Superior temporal gyrus (tissue), 1 donor: ENCODE results near the gene PPY.
"Not testable (repeated sequence)": the region's sequence is repeated elsewhere in the genome, so short reads cannot be mapped to it uniquely, and the experiment has no call there.

Experiments used
- DNase-seq: peaks from one replicate; pipeline ENCODE4 v3.0.0-alpha.2; 2016; ENCODE audit errors: extremely low spot score

Gene PPY

GRCh38 chr17:43942051-43942685 is at the start of gene PPY:
TSS of gene PPY (minus strand) at chr17:43942476. CDS start at chr17:43941654, 822 bp downstream.
- no peak for DNase-seq

DNA sequence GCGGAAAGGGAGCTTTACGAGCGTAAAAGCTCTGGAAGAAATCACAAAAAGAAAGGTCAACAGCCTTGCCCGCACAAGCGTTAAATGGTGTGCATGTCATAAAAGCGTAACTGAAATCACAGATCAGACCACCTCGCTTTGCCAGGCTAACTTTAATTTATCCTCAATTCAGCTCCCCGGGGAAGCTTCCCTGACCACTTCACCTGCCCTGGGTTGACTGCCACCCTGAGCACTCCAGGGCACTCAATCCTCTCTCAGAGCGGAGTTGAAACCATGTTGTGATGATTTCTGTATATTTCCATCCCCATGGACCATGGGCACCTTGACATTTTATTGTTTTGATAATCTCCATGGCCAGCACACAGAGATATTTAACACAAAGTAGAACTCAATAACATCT is 46.0 kb upstream of the PPY start:
- DNase-seq = no peak

DNA sequence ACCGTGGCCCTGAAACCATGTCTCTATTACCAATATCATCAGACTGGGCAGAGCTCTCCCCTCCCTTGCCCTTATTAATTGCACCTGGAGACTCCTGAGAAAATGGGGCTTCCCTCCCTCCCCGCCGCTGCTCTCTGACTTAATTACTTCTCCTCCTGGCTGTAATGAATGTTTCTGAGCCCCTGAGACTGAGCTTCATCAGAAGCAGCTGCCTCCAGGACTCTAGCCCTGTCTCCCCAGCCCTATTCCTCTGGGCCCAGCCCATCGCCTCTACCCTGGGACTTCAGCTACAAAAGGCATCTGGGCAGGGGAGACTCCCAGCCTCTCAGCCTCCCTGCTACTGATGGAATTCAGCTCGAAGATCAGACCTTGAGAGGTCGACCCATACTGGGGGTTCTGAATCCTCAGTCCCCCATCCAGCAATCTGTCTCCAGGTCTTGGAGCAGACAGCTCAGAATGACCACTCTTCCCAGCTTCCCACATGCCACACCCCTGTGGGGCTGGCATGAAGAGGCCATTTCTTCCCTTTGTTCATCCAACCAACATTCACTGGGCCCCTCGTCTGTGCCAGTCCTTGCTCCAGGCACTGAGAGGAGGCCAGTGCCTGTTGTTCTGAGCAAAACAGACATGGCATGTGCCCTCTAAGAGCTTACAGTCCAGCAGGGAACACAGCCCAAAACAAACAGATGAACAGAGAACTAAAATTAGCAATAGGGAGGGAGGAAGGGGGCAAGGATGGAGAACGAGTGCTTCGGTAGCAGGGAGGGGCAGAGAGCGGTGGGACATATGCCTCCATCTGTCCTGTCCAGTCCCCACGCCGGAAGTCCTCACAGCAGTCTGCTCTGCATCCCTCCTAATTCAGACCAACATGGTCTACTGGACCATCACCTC is 45.1 kb upstream of the PPY start:
- no peak for DNase-seq

GRCh38 chr17:43986225-43986981 is 44.1 kb upstream of the PPY start:
- peak; percentile 35 for DNase-seq

GRCh38 chr17:43984521-43984920 is 42.2 kb upstream of the PPY start:
- no peak for DNase-seq

DNA sequence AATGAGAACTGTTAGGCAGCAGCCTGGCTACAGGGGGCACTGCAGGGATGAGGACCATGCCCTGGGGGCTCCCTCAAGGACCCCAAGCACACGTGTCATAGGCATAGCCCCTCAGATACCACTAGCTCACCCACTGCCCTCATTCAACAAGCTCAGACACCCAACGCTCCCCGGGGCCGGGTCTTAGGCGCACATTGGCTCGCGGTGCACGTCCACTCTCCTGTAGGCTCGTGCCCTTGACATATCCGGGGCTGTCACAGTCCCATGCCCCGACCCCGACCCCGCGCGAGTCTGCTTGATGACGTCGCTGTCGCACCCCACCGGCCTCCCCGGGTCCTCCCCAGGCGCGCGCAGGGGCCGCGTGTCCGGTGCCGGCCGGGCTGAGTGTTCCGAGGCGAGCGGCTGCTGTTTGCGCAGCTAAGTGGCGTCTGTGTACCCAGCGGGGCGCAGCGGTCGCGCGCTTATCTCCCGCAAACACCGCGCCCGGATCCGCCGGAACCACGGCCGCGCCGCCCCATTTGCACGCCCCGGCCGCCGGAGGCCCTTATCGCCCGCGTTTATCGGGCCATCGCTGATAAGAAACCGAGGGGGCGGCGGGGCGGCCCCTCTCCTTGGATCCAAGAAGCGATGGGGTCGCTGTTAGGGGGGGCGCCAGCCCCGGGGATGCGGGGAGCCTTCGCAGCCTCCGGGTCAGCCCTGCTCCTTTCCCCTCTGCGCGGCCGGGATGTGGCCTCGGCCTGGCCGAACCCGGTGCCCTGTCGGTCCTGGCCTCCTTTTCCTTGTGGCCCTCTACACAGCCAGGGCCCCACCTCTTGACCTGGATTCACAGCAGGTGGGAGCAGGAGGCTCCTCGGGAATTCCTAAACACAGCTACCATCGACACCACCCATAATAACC is 41.5 kb upstream of the PPY start:
- no peak for DNase-seq

- DNase-seq = no peak
Measured at GRCh38 chr17:43983196-43983514, 40.9 kb upstream of the PPY start.

GRCh38 chr17:43982171-43982570 is 39.9 kb upstream of the PPY start:
- DNase-seq = no peak

- no peak for DNase-seq
Measured at GRCh38 chr17:43979671-43980070, 37.4 kb upstream of the PPY start.

DNA sequence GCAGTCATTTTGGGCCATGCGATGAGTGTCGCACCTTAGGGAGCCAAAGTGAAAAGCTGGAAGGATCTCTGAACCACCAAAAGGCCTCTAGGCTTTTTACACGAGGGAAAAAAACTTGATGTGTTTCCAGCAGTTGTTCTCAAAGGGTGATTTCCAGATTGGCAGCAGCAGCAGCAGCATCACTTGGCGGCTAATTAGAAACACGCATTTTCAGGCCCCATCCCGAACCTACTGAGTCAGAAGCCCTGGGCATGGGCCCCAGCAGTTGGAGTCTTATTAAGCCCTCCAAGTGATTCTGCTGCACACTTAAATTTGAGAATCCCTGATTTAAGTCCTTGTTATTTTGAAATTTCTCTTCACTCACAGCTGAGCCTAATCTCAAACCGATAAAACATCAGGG is 36.7 kb upstream of the PPY start:
- no peak for DNase-seq

DNA sequence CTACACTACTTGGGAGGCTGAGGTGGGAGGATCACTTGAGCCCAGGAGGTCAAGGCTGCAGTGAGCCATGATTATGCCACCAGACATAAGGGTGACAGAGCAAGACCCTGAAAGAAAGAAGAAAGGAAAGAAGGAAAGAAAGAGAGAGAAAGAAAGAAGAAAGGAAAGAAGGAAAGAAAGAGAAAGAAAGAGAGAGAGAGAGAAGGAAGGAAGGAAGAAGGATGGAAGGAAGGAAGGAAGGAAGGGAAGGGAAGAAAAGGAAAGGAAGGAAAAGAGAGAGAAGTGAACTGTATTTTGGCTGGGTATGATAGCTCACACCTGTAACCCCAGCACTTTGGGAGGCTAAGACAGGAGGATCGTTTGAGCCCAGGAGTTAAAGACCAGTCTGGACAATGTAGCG is 35.8 kb upstream of the PPY start:
- no peak for DNase-seq

- DNase-seq = no peak
Measured at GRCh38 chr17:43976963-43977837, 34.9 kb upstream of the PPY start.

DNA sequence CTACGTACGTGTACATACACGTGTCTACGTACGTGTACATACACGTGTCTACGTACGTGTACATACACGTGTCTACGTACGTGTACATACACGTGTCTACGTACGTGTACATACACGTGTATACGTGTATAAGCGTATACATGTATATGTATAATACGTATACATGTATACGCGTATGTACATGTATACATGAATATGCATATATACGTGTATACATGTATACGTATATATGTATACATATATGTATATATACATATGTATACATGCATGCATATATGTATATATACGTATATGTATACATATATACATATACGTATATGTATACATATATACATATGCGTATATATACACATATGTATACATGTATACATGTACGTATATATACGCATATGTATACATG is 33.6 kb upstream of the PPY start:
- no peak for DNase-seq

DNA sequence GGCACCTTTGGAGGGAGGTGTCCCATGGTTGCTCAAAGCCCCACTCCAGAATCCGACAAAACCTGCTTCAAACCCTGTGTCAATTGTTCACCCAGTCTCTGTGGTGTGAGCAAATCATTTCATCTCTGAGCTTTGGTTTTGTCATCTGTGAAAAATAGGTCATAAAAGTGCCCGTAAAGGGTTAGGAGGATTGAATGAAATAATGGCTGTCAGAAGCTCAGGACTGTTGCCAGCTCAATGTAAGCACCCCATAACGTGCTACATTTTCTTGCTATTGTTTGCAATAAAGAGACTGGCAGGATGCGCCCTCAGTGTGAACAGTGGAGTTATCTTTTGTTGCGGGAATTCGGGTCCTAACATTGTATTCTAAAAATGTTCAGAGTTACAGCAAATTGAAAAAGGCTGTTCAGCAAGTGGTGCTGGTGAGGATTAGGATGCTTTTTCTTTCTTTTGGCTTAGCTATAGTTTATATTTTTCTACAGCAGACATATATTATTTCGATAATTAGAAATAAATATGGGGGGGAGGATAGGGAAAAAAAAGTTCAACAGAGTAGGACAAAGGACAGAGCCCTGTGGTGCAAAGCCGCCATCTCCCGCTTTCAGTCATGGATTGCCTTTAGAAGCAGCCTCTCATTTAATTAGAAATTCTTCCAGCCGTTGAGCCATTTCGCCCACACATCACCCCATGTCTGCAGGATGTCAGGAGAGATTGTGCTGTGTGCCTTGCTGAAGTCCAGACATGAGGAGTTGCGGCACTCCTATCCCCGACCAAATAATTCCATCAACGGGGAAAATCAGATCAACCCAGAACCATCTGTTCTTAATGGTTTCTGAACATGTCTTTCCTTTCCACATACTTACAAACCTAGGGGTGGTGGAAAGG is 32.3 kb upstream of the PPY start:
- no peak for DNase-seq

DNA sequence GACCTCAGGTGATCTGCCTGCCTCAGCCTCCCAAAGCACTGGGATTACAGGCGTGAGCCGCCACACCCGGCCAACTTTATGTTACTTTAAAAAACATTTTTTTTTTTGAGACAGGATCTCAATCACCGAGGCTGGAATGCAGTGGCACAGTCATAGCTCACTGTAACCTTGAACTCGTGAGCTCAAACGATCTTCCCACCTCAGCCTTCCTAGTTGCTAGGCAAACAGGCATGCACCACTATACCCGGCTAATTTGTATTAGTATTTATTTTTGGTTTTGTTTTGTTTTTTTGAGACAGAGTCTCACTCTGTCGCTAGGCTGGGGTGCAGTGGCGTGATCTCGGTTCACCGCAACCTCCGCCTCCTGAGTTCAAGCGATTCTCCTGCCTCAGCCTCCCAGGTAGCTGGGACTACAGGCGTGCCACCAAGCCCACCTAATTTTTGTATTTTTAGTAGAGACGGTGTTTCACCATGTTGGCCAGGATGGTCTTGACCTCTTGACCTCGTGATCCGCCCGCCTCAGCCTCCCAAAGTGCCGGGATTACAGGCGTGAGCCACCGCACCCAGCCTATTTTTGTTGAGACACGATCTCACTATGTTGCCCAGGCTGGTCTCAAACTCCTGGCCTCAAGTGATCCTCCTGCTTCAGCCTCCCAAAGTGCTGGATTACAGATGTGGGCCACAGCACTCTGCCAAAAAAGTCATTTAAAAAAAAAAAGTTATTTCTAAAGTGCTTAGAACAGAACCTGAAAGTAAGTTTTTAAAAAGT is 30.4 kb upstream of the PPY start:
- not testable (repeated sequence) for DNase-seq

DNA sequence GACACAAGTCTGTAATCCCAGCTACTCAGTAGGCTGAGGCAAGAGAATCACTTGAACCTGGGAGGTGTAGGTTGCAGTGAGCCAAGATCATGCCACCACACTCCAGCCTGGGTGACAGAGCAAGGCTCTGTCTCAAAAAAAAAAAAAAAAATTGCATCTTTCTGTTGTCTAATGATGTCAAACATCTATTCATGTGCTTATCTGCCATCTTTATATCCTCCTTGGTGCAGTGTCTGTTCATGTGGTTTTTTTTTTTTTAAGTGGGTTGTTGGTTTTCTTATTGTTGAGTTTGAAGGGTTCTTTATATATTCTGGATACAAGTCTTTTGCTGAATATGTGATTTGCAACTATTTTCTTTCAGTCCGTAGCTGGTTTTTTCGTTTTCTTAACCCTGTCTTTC is 29.2 kb upstream of the PPY start:
- DNase-seq = not testable (repeated sequence)

- DNase-seq = no peak
Measured at GRCh38 chr17:43970366-43970765, 28.1 kb upstream of the PPY start.

DNA sequence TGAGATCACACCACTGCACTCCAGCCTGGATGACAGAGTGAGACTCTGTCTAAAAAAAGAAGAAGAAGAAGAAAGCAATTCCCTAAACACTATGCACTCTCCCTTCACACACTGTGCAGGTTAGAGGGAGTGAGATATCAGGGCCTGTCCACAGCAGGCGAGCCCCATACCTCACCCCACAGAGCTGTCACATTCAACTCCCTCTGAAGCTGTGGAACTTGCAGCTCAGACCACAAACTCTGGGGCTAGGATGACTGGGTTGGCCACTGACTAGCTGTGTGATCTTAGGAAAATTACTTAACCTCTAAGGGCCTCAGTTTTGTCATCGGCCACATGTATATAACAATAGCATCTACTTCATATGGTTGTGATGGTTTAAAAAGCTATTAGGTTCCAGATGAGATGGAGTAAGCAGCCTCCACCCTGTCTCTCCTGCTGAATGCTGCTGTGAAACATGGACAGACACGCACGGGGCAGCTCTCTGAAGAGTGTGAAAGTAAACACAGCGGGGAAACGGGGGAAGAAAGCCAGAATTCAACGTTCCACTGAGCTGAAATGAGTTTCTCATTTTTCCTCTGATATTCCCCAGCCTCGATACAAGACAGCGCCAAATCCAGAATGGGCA is 25.1 kb upstream of the PPY start:
- no peak for DNase-seq
